Cardiac muscle cell (in vitro differentiated cells and primary cell): ENCODE results near the gene ANKRD63. TPM values are rescaled to one million over a fixed set of nuclear protein-coding genes. Genes with fewer than 3 reads are reported as not detected.

Experiments used
- DNase-seq, 2 donors: peaks; one replicate each; pipeline versions ENCODE4 v3.0.0 to v3.0.0-alpha.2; 2010 to 2017; ENCODE audit warnings: low read depth in 1 of 2, low spot score in 1 of 2
- H3K27ac ChIP-seq: fragments of 200-600 bp; sonication (generic); 2 replicates; pipeline ENCODE4 v1.5.1; 2016
- H3K27me3 ChIP-seq: fragments of 200-600 bp; sonication (generic); 2 replicates; pipeline ENCODE4 v1.6.0; 2016; ENCODE audit warnings: control low read depth
- H3K36me3 ChIP-seq: fragments of 200-600 bp; sonication (generic); 2 replicates; pipeline ENCODE4 v1.5.1; 2016; ENCODE audit warnings: control low read depth
- H3K4me1 ChIP-seq: fragments of 200-600 bp; sonication (generic); 2 replicates; pipeline ENCODE4 v1.8.1; 2017; ENCODE audit warnings: low read depth, mild to moderate bottlenecking, mixed run types
- H3K4me3 ChIP-seq: fragments of 200-600 bp; sonication (generic); 2 replicates; pipeline ENCODE4 v1.5.1; 2016; ENCODE audit warnings: mild to moderate bottlenecking
- H3K9me3 ChIP-seq: fragments of 200-600 bp; sonication (generic); 2 replicates; pipeline ENCODE4 v1.5.1; 2017; ENCODE audit warnings: low read depth, mild to moderate bottlenecking, control low read depth
- polyA plus RNA-seq: library from polyadenylated mRNA; unstranded; fragments of >200 nt; fragmentation: Nextera tagmentation; extraction: Ambion mirVana; gene quantifications from 2 replicates; pipeline ENCODE4 v1.2.1, GENCODE V29; 2016
- total RNA-seq: library from RNA; depleted of rRNA; stranded (reverse); fragments of >200 nt; gene quantifications from 2 replicates; pipeline ENCODE4 v1.2.3, GENCODE V29; 2016
- TF ChIP-seq, protein P1 (sequence below): IDR thresholded peaks from 2 replicates; pipeline ENCODE4 v1.5.1; 2012; ENCODE audit warnings: low read depth, mild to moderate bottlenecking, low read length

ANKRD63 gene
- total and polyA plus RNA-seq, 2 experiments from 2014 or later = 13.7 to 104 TPM

- Histone ChIP-seq H3K4me3 (no peak overlapping the region), H3K27me3 (no peaks in the 10 kb centered on the region), H3K4me1 (peaks cover 16% of the 10 kb centered on the region), H3K36me3 (no peaks in the 10 kb centered on the region), H3K27ac (no peak overlapping the region), H3K9me3 (no peaks in the 10 kb centered on the region)
- no peak for DNase-seq
- TF ChIP-seq, protein P1, sequence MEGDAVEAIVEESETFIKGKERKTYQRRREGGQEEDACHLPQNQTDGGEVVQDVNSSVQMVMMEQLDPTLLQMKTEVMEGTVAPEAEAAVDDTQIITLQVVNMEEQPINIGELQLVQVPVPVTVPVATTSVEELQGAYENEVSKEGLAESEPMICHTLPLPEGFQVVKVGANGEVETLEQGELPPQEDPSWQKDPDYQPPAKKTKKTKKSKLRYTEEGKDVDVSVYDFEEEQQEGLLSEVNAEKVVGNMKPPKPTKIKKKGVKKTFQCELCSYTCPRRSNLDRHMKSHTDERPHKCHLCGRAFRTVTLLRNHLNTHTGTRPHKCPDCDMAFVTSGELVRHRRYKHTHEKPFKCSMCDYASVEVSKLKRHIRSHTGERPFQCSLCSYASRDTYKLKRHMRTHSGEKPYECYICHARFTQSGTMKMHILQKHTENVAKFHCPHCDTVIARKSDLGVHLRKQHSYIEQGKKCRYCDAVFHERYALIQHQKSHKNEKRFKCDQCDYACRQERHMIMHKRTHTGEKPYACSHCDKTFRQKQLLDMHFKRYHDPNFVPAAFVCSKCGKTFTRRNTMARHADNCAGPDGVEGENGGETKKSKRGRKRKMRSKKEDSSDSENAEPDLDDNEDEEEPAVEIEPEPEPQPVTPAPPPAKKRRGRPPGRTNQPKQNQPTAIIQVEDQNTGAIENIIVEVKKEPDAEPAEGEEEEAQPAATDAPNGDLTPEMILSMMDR = no peak
These were observed 42.1 kb downstream of the ANKRD63 start for GRCh38 chr15:40240619-40241221.

DNA sequence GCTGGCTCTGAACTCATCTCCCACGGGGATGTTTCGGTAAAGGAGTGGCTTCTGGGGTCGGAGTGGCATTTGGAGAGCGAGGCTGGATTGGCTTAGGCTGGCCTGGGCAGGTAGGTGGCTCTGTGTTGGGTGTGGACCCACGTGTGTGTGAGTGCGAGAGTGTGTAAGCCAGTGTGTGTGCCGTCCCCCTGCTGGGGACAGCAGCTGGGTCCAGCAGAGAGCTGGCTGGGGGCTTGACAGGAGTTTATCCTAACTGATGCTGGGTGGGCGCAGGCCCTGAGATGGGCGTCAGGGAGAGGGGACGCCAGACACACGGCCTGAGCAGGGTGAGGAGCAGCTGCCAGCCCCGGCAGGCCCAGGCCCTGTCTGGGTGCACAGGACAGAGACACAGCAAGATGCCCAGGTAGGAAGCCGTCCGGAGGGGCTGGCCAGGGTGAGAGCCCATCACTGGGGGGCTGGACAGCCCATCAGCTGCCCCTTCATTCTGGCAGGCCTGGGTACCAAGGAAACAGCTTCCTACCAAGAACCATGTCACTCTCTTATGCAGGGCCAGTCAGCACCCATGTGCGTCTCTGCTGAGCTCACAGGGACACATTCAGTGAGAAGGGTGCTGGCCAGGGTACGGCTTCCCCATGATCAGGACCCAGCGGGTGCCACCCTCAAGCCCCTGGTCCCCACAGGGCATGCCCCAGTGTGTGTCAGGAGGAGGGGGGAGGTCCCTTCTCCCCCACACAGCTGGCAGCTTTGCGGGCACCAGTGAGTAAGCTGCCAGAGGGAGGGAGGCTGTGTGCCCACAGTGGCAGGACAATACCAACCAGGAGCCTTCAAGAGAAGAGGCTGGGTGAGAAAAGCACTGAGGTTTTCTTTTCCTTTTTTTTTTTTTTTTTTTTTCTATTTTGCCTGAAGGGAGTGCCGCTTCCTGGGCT is 42.9 kb downstream of the ANKRD63 start:
- H3K9me3 ChIP-seq = no peaks in the 10 kb centered on the region
- H3K27me3 ChIP-seq = no peaks in the 10 kb centered on the region
- no peak overlapping the region for H3K4me3 ChIP-seq
- DNase-seq = no peak
- no peaks in the 10 kb centered on the region for H3K36me3 ChIP-seq
- H3K4me1 ChIP-seq = peaks cover 12% of the 10 kb centered on the region
- TF ChIP-seq, protein P1 = no peak
- no peak overlapping the region for H3K27ac ChIP-seq

GRCh38 chr15:40239404-40239692 is 43.5 kb downstream of the ANKRD63 start:
- TF ChIP-seq, protein P1 = no peak
- Histone ChIP-seq H3K4me1 (peaks cover 14% of the 10 kb centered on the region), H3K27ac (no peak overlapping the region), H3K9me3 (no peaks in the 10 kb centered on the region), H3K4me3 (peak overlapping the region; percentile 15), H3K36me3 (no peaks in the 10 kb centered on the region), H3K27me3 (no peaks in the 10 kb centered on the region)
- no peak for DNase-seq

GRCh38 chr15:40238532-40239403 is 44.1 kb downstream of the ANKRD63 start, which contains the start of gene PAK6:
Gene PAK6 (plus strand): TSS chr15:40239063. CDS start chr15:40264786, 25,723 bp downstream.
- Histone ChIP-seq H3K27me3 (no peaks in the 10 kb centered on the region), H3K9me3 (no peaks in the 10 kb centered on the region), H3K27ac (no peak within 1 kb of the TSS), H3K36me3 (no peaks in the 10 kb centered on the region), H3K4me1 (peaks cover 17% of the 10 kb centered on the region), H3K4me3 (peak within 1 kb of the TSS; percentile 15)
- TF ChIP-seq, protein P1 = no peak
- peak; percentile 44 to 69 for DNase-seq

DNA sequence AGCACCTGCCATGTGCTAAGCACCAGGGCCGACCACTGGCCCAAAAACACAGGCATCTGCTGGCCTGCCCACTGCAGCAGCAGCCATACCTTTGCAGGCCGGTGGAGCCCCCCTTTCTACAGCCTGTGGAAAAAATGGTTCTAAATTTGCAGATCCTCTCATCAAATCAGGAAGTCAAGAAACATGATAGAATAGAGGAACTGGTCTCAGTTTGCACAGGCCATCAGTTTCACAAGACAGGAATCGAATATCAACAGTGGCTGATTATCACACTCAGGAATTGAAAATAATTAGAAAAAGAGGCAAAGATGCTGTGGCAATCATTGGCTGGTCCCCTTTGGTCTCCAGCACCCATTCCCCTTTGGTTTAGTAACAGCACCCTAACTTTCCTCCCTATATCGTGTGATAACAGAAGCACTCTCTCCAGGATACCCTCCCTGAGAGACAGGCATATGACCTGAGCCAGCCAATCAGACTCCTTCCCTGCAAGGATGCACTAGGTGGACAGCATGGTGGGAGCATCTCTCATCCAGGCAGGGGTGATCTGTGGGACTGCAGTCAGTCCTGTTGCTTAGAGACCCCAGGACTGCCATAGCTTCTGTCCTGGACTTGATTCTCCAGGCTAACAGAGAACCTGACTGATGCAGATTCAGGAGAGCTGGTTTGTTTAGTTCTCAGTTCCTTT is 47.5 kb downstream of the ANKRD63 start:
- Histone ChIP-seq H3K4me1 (peaks cover 17% of the 10 kb centered on the region), H3K27ac (no peak overlapping the region), H3K36me3 (no peaks in the 10 kb centered on the region), H3K27me3 (no peaks in the 10 kb centered on the region), H3K4me3 (no peak overlapping the region), H3K9me3 (no peaks in the 10 kb centered on the region)
- TF ChIP-seq, protein P1 = no peak
- no peak for DNase-seq
